ENCODE measurements around the gene OGN.

The OGN gene

DNA sequence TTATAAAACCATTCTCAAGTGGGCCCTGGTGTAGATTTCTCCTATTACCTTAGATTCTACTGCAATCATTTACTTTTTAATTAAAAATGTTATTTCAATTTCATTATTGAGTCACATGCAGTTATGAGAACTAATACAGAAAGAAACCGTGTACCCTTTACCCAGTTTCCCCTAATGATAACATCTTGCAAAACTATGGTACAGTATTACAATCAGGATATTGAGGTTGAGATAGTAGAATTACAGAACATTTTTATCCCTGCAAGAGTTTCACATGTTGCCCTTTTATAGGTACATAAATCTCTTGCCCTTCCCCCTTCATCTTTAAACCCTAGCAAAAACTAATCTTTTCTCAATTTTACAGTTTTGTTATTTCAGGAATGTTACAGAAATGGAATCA is 30.9 kb upstream of the OGN start:
- no peak overlapping the region for H3K27ac ChIP-seq (ENCODE audit: low read depth, low read length)
- no peaks in the 10 kb centered on the region for H3K9me3 ChIP-seq (ENCODE audit: control insufficient read depth, insufficient read depth, low read length)
- H3F3A ChIP-seq (ENCODE audit: control insufficient read depth, insufficient read depth), result no peaks in the 10 kb centered on the region
- H3K36me3 ChIP-seq (ENCODE audit: control insufficient read depth, low read length), result no peaks in the 10 kb centered on the region
- H3K4me3 ChIP-seq (ENCODE audit: low read length), result no peak overlapping the region
- no peaks in the 10 kb centered on the region for H3K79me2 ChIP-seq (ENCODE audit: control insufficient read depth, low read length)
- H4K20me1 ChIP-seq (ENCODE audit: control insufficient read depth, insufficient read depth, low read depth, low read length), result no peaks in the 10 kb centered on the region
- H3K4me2 ChIP-seq (ENCODE audit: low read length), result no peak overlapping the region
- H3K9me2 ChIP-seq (replicated peaks; ENCODE audit: control insufficient read depth, low read length), result no peaks in the 10 kb centered on the region
- H3K27me3 ChIP-seq (ENCODE audit: control insufficient read depth, low read length), result no peaks in the 10 kb centered on the region
- no peaks in the 10 kb centered on the region for H3K4me1 ChIP-seq (ENCODE audit: control insufficient read depth, low read length)
- TF ChIP-seq, protein P1, sequence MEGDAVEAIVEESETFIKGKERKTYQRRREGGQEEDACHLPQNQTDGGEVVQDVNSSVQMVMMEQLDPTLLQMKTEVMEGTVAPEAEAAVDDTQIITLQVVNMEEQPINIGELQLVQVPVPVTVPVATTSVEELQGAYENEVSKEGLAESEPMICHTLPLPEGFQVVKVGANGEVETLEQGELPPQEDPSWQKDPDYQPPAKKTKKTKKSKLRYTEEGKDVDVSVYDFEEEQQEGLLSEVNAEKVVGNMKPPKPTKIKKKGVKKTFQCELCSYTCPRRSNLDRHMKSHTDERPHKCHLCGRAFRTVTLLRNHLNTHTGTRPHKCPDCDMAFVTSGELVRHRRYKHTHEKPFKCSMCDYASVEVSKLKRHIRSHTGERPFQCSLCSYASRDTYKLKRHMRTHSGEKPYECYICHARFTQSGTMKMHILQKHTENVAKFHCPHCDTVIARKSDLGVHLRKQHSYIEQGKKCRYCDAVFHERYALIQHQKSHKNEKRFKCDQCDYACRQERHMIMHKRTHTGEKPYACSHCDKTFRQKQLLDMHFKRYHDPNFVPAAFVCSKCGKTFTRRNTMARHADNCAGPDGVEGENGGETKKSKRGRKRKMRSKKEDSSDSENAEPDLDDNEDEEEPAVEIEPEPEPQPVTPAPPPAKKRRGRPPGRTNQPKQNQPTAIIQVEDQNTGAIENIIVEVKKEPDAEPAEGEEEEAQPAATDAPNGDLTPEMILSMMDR (IDR thresholded peaks at IDR 0.05; ENCODE audit: low read depth, low read length, poor library complexity, severe bottlenecking), result no peak
- TF ChIP-seq EZH2phosphoT487 (IDR thresholded peaks at IDR 0.05; ENCODE audit: borderline replicate concordance, low read length), result no peak

DNA sequence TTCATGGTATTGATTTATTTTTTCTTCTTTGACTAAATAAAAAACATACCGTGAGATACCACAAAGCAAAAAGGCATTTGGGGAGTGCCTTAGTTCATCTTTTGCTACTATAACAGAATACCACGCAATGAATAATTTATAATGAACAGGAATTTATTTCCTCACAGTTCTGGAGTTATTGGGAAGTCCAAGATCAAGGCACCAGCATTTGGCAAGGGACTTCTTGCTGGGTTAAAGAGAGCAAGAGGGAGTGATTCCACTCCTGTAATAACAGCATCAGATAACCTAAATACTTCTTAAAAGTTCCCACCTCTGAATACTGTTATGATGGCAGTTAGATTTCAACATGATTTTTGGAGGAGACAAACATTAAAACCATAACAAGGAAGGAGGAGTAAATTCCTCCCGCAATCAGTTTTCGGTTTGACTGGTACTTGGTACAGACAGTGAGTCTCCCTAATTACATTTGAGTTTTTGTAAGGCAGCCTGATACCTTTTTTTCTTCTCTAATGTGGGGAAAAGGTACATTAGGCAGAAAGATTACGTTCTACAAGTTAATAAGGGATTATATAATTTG is 28.7 kb upstream of the OGN start:
- Histone ChIP-seq H4K20me1 (ENCODE audit: control insufficient read depth, insufficient read depth, low read depth, low read length) (no peaks in the 10 kb centered on the region), H3K79me2 (ENCODE audit: control insufficient read depth, low read length) (no peaks in the 10 kb centered on the region), H3K27ac (ENCODE audit: low read depth, low read length) (no peak overlapping the region), H3K4me1 (ENCODE audit: control insufficient read depth, low read length) (no peaks in the 10 kb centered on the region), H3K4me2 (ENCODE audit: low read length) (no peak overlapping the region), H3K4me3 (ENCODE audit: low read length) (no peak overlapping the region), H3F3A (ENCODE audit: control insufficient read depth, insufficient read depth) (no peaks in the 10 kb centered on the region), H3K27me3 (ENCODE audit: control insufficient read depth, low read length) (no peaks in the 10 kb centered on the region), H3K9me2 (replicated peaks; ENCODE audit: control insufficient read depth, low read length) (no peaks in the 10 kb centered on the region), H3K9me3 (ENCODE audit: control insufficient read depth, insufficient read depth, low read length) (no peaks in the 10 kb centered on the region), H3K36me3 (ENCODE audit: control insufficient read depth, low read length) (no peaks in the 10 kb centered on the region)
- TF ChIP-seq EZH2phosphoT487 (IDR thresholded peaks at IDR 0.05; ENCODE audit: borderline replicate concordance, low read length), result no peak
- TF ChIP-seq, protein P1 (IDR thresholded peaks at IDR 0.05; ENCODE audit: low read depth, low read length, poor library complexity, severe bottlenecking), result no peak

DNA sequence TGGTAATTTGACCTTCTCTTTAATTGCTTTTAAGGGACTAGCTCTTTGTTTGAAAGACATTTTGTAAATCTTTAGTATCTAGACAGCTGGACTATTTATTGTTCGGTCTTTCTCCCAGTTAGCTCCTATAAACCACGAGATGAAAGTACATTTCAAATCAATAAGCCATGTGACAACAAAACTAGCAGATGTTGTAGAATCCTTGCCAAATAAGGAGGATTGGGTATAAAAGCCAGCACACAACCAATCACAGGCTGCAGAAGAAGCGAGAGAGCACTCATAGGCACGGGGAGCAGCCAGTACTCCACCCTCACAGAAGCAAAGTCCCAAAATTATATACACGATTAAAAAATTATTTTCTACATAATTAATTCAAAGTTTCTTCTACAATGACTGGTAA is 28.0 kb upstream of the OGN start:
- no peaks in the 10 kb centered on the region for H3K36me3 ChIP-seq (ENCODE audit: control insufficient read depth, low read length)
- H4K20me1 ChIP-seq (ENCODE audit: control insufficient read depth, insufficient read depth, low read depth, low read length), result no peaks in the 10 kb centered on the region

More for the DNA sequence above, 28.0 kb upstream of the OGN start:
- no peak for TF ChIP-seq EZH2phosphoT487 (IDR thresholded peaks at IDR 0.05; ENCODE audit: borderline replicate concordance, low read length)
- TF ChIP-seq, protein P1 (IDR thresholded peaks at IDR 0.05; ENCODE audit: low read depth, low read length, poor library complexity, severe bottlenecking), result no peak
- Histone ChIP-seq H3K4me1 (ENCODE audit: control insufficient read depth, low read length) (no peaks in the 10 kb centered on the region), H3K9me3 (ENCODE audit: control insufficient read depth, insufficient read depth, low read length) (no peaks in the 10 kb centered on the region), H3K4me3 (ENCODE audit: low read length) (no peak overlapping the region), H3F3A (ENCODE audit: control insufficient read depth, insufficient read depth) (no peaks in the 10 kb centered on the region), H3K27ac (ENCODE audit: low read depth, low read length) (no peak overlapping the region), H3K9me2 (replicated peaks; ENCODE audit: control insufficient read depth, low read length) (no peaks in the 10 kb centered on the region), H3K27me3 (ENCODE audit: control insufficient read depth, low read length) (no peaks in the 10 kb centered on the region), H3K4me2 (ENCODE audit: low read length) (no peak overlapping the region), H3K79me2 (ENCODE audit: control insufficient read depth, low read length) (no peaks in the 10 kb centered on the region)

Measured in DOHH2 (cell line).